ENCODE measurements around the gene UNC5A.
A peak's percentile ranks its signal among the peaks of the same experiment; 100 is the strongest.

The UNC5A gene

GRCh38 chr5:176809544-176810080, 747 bp upstream of the UNC5A start:
- TF ChIP-seq, protein P1, sequence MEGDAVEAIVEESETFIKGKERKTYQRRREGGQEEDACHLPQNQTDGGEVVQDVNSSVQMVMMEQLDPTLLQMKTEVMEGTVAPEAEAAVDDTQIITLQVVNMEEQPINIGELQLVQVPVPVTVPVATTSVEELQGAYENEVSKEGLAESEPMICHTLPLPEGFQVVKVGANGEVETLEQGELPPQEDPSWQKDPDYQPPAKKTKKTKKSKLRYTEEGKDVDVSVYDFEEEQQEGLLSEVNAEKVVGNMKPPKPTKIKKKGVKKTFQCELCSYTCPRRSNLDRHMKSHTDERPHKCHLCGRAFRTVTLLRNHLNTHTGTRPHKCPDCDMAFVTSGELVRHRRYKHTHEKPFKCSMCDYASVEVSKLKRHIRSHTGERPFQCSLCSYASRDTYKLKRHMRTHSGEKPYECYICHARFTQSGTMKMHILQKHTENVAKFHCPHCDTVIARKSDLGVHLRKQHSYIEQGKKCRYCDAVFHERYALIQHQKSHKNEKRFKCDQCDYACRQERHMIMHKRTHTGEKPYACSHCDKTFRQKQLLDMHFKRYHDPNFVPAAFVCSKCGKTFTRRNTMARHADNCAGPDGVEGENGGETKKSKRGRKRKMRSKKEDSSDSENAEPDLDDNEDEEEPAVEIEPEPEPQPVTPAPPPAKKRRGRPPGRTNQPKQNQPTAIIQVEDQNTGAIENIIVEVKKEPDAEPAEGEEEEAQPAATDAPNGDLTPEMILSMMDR (IDR thresholded peaks at IDR 0.05; ENCODE audit: low read depth, low read length, missing control alignments) = no peak
- H3K4me3 ChIP-seq (ENCODE audit: low read depth, low read length) = no peak overlapping the region
- no peak for DNase-seq (ENCODE audit: low read depth)

DNA sequence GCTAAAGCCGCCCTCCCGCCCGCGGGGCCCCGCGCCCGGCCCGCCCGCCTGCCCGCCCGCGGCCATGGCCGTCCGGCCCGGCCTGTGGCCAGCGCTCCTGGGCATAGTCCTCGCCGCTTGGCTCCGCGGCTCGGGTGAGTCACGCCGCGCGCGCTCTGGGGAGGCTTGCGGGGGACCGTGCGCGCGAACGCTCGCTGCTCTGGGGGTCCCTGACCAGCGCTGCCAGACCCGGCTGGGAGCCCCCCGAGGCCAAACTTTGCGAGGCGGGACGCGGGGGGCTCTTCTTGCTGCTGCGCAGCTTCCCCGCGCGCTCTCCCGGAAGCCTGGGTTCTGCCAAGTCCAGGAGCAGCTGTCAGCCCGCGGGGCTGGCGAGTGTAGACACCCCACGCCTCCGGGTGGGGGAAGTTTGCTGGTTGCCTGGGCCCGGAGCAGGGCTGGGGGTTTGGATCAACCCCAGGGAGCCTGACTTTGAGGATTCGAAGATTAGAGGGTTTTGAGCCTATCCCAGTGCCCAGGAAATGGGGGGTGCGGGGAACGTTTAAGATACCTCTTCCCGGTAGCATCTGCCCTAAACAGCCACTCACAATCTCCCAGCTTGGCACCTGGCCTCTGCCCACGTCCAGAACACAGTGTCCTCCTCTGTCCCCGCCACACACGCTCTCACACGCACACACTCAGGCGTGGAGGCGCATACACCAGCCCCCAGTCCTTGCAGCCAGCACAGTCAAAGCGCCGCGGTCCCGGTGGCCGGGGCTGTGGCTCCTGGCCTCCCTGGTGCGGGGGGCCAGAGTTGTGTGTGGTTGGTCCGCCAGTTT, 535 bp downstream of the UNC5A start:
- TF ChIP-seq, protein P1 (IDR thresholded peaks at IDR 0.05; ENCODE audit: low read depth, low read length, missing control alignments) = no peak
- no peak overlapping the region for H3K4me3 ChIP-seq (ENCODE audit: low read depth, low read length)

GRCh38 chr5:176812269-176813259, 2.2 kb downstream of the UNC5A start:
- TF ChIP-seq, protein P1 (IDR thresholded peaks at IDR 0.05; ENCODE audit: low read depth, low read length, missing control alignments) = peak; percentile 33
- DNase-seq (ENCODE audit: low read depth) = no peak
- H3K4me3 ChIP-seq (ENCODE audit: low read depth, low read length) = no peak overlapping the region

More for the DNA sequence above, 535 bp downstream of the UNC5A start:
- DNase-seq (ENCODE audit: low read depth) = no peak

GRCh38 chr5:176813587-176814312, 3.4 kb downstream of the UNC5A start:
- TF ChIP-seq, protein P1 (IDR thresholded peaks at IDR 0.05; ENCODE audit: low read depth, low read length, missing control alignments) = no peak
- DNase-seq (ENCODE audit: low read depth) = no peak
- H3K4me3 ChIP-seq (ENCODE audit: low read depth, low read length) = no peak overlapping the region

DNA sequence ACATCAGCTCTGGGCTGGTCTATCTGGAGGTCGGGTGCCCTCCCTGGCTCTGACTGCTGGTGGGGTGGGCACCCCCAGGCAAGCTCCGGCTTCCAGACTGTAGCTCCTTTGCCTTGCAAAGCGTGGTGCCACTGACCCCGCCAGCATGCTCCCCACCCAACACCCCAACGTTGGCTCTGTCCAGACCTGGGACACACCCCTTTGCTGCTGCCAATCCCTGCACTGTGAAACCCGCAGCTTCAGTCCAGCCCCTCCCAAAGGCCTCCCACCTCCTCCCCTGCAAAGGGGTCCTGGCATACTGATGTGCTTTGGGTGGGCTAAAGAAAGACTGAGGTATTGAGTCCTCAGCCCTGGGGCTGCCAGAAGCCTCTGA, 3.9 kb downstream of the UNC5A start:
- no peak for DNase-seq (ENCODE audit: low read depth)
- H3K4me3 ChIP-seq (ENCODE audit: low read depth, low read length) = no peak overlapping the region
- TF ChIP-seq, protein P1 (IDR thresholded peaks at IDR 0.05; ENCODE audit: low read depth, low read length, missing control alignments) = no peak

- no peak overlapping the region for H3K4me3 ChIP-seq (ENCODE audit: low read depth, low read length)
- no peak for DNase-seq (ENCODE audit: low read depth)
- TF ChIP-seq, protein P1 (IDR thresholded peaks at IDR 0.05; ENCODE audit: low read depth, low read length, missing control alignments) = no peak
Measured at GRCh38 chr5:176814836-176815438, 4.6 kb downstream of the UNC5A start.
